Esophagus squamous epithelium (tissue), 4 donors: ENCODE data around the gene CIAO2A.
"Not testable (repeated sequence)": the region's sequence is repeated elsewhere in the genome, so short reads cannot be mapped to it uniquely, and the experiment has no call there.

Experiments
- CTCF ChIP-seq, 6 experiments: fragments of 450-650 bp in 4 of 6; fragments of 200-600 bp in 2 of 6; sonication (generic) in 2 of 6; IDR thresholded peaks; one replicate each; pipeline ENCODE4 v1.5.1; 2016 to 2019; ENCODE audit warnings: antibody characterized with exemption in 6 of 6, mild to moderate bottlenecking in 4 of 6, moderate library complexity in 4 of 6
- POLR2A ChIP-seq, 4 donors: fragments of 450-650 bp; IDR thresholded peaks; one replicate each; pipeline ENCODE4 v1.6.1; 2017; ENCODE audit warnings: antibody characterized with exemption in 4 of 4, mild to moderate bottlenecking in 4 of 4, moderate library complexity in 3 of 4

GRCh38 chr15:64073496-64073895 is 20.1 kb downstream of the CIAO2A start:
- not testable (repeated sequence) for TF ChIP-seq POLR2A, CTCF (IDR thresholded peaks at IDR 0.05)
